PC-3 (cell line): ENCODE measurements around the gene AKAP13. TPM values are rescaled to one million over a fixed set of nuclear protein-coding genes. Genes with fewer than 3 reads are reported as not detected.

Experiments
- ATAC-seq: fragments of 200-7000 bp; cut with Tn5 transposase; 2 replicates; pipeline ENCODE4 v1.9.1; 2020; ENCODE audit warnings: mild to moderate bottlenecking, moderate library complexity
- BruUV-seq: library from RNA; stranded (reverse); fragments of 400-500 nt; replicated peaks from 2 replicates; lab custom pipeline; 2021; lab: Mats Ljungman, UMichigan
- CTCF ChIA-PET: fragments of 300-600 bp; sonication (Branson Sonifier 250); formaldehyde crosslinking; loops from one replicate; lab custom pipeline; 2022; ENCODE audit warnings: antibody characterized with exemption; lab: Charles Lee
- POLR2A ChIA-PET: fragments of 300-600 bp; sonication (Branson Sonifier 250); formaldehyde crosslinking; loops from one replicate; lab custom pipeline; 2022; ENCODE audit warnings: antibody characterized with exemption; ENCODE audit not compliant: unreplicated experiment; lab: Charles Lee
- DNase-seq: peaks from one replicate; pipeline ENCODE4 v3.0.0-alpha.2; 2015
- H2AFZ ChIP-seq: fragments of 300-600 bp; sonication (generic); 2 replicates; pipeline ENCODE4 v1.6.0; 2016; ENCODE audit warnings: antibody characterized with exemption, low read length
- H3F3A ChIP-seq: fragments of 300-600 bp; sonication (generic); one replicate; pipeline ENCODE4 v1.6.0; 2017; ENCODE audit warnings: antibody characterized with exemption, low read length, control low read depth, mild to moderate bottlenecking; ENCODE audit not compliant: unreplicated experiment
- H3K27ac ChIP-seq: fragments of 300-600 bp; sonication (generic); 2 replicates; pipeline ENCODE4 v1.5.1; 2016; ENCODE audit warnings: mild to moderate bottlenecking, low read length
- H3K27me3 ChIP-seq: fragments of 300-600 bp; sonication (generic); 2 replicates; pipeline ENCODE4 v1.6.1; 2016; ENCODE audit warnings: low read length, mixed read lengths
- H3K36me3 ChIP-seq: fragments of 300-600 bp; sonication (generic); 2 replicates; pipeline ENCODE4 v1.6.1; 2016; ENCODE audit warnings: low read depth, mixed run types, low read length, mixed read lengths
- H3K4me1 ChIP-seq: fragments of 300-600 bp; sonication (generic); 2 replicates; pipeline ENCODE4 v1.5.1; 2016; ENCODE audit warnings: low read length; ENCODE audit not compliant: insufficient read depth
- H3K4me2 ChIP-seq: fragments of 300-600 bp; sonication (generic); 2 replicates; pipeline ENCODE4 v1.6.0; 2016; ENCODE audit warnings: low read length
- H3K4me3 ChIP-seq: fragments of 300-600 bp; sonication (generic); 2 replicates; pipeline ENCODE4 v1.5.1; 2016; ENCODE audit warnings: mild to moderate bottlenecking, low read length, mixed read lengths
- H3K79me2 ChIP-seq: fragments of 300-600 bp; sonication (generic); 2 replicates; pipeline ENCODE4 v1.6.1; 2017; ENCODE audit warnings: low read length, mixed read lengths
- H3K9ac ChIP-seq: fragments of 300-600 bp; sonication (generic); 2 replicates; pipeline ENCODE4 v1.6.0; 2016; ENCODE audit warnings: mild to moderate bottlenecking, low read length
- H3K9me2 ChIP-seq: fragments of 300-600 bp; sonication (generic); replicated peaks from 2 replicates; pipeline ENCODE4 v1.6.1; 2016; ENCODE audit warnings: mixed run types, low read length, mixed read lengths
- H3K9me3 ChIP-seq: fragments of 300-600 bp; sonication (generic); 2 replicates; pipeline ENCODE4 v1.6.1; 2016; ENCODE audit warnings: low read length, mixed read lengths
- H4K20me1 ChIP-seq: fragments of 300-600 bp; sonication (generic); 2 replicates; pipeline ENCODE4 v1.6.1; 2016; ENCODE audit warnings: low read length, mixed read lengths
- CTCF ChIP-seq: fragments of 300-600 bp; sonication (generic); conservative IDR thresholded peaks from 2 replicates; pipeline ENCODE4 v1.5.1; 2017; ENCODE audit warnings: antibody characterized with exemption, low read depth, mild to moderate bottlenecking, low read length
- EZH2 ChIP-seq: fragments of 300-600 bp; sonication (generic); IDR thresholded peaks from one replicate; pipeline ENCODE4 v1.6.1; 2017; ENCODE audit warnings: antibody characterized with exemption, mild to moderate bottlenecking, low read length; ENCODE audit not compliant: unreplicated experiment
- EZH2phosphoT487 ChIP-seq: fragments of 300-600 bp; sonication (generic); IDR thresholded peaks from 2 replicates; pipeline ENCODE4 v1.6.1; 2018; ENCODE audit warnings: mild to moderate bottlenecking, antibody characterized with exemption, low read length, borderline replicate concordance
- intact Hi-C: fragments of 100-400 bp; cut with micrococcal nuclease; formaldehyde crosslinking; loops from 2 replicates; pipeline ENCODE4 v1.9.0; 2023
- total RNA-seq: library from RNA; depleted of rRNA; stranded (reverse); fragments of >200 nt; gene quantifications from 2 replicates; pipeline ENCODE4 v1.2.3, GENCODE V29; 2014

The AKAP13 gene
- total RNA-seq, 1 experiment from 2014 or later, result 36.8 TPM

GRCh38 chr15:85377269-85377668 is 3.1 kb upstream of the AKAP13 start:
- no peaks in the 10 kb centered on the region for H3K36me3 ChIP-seq
- ChIA-PET CTCF (no interaction called here), POLR2A (interaction anchor here (0.8 kb wide), 1 partner anchor 19 kb away, joined by 4 read pairs; no protein-coding TSS in a partner anchor)
- no peaks in the 10 kb centered on the region for H3F3A ChIP-seq
- no peaks in the 10 kb centered on the region for H3K27me3 ChIP-seq
- H3K79me2 ChIP-seq, result peaks cover 15% of the 10 kb centered on the region
- DNase-seq (no peak), ATAC-seq (no peak)
- H3K4me1 ChIP-seq, result peaks cover 9% of the 10 kb centered on the region; the same call in 1 of the 2 replicates
- H3K9ac ChIP-seq, result no peak overlapping the region
- H2AFZ ChIP-seq, result no peak overlapping the region
- no peak overlapping the region for H3K27ac ChIP-seq
- intact Hi-C loops, result no loop called here
- TF ChIP-seq EZH2phosphoT487, result no peak
- no peak for TF ChIP-seq CTCF
- TF ChIP-seq EZH2, result no peak
- no peaks in the 10 kb centered on the region for H3K9me3 ChIP-seq
- no TSS peak for BruUV-seq
- no peaks in the 10 kb centered on the region for H3K9me2 ChIP-seq
- no peak overlapping the region for H3K4me3 ChIP-seq
- H4K20me1 ChIP-seq, result peaks cover 11% of the 10 kb centered on the region
- H3K4me2 ChIP-seq, result no peak overlapping the region

GRCh38 chr15:85377986-85378385 is 2.4 kb upstream of the AKAP13 start:
- Histone ChIP-seq H3K9me2 (no peaks in the 10 kb centered on the region), H3K79me2 (peaks cover 22% of the 10 kb centered on the region), H3K9ac (no peak overlapping the region), H3F3A (no peaks in the 10 kb centered on the region), H3K36me3 (no peaks in the 10 kb centered on the region), H3K4me2 (no peak overlapping the region), H4K20me1 (peaks cover 18% of the 10 kb centered on the region), H3K9me3 (no peaks in the 10 kb centered on the region), H3K27ac (no peak overlapping the region), H3K27me3 (no peaks in the 10 kb centered on the region), H2AFZ (no peak overlapping the region), H3K4me1 (peaks cover 16% of the 10 kb centered on the region), H3K4me3 (no peak overlapping the region)
- TF ChIP-seq EZH2phosphoT487 (no peak), CTCF (no peak), EZH2 (no peak)
- BruUV-seq, result no TSS peak
- no peak for DNase-seq
- ChIA-PET POLR2A (no interaction called here), CTCF (no interaction called here)
- intact Hi-C loops, result no loop called here
- ATAC-seq, result no peak

GRCh38 chr15:85379403-85380131 is 836 bp upstream of the AKAP13 start:
- peak overlapping the region; percentile 78 for H3K4me3 ChIP-seq
- H4K20me1 ChIP-seq, result peaks cover 27% of the 10 kb centered on the region
- H3K9ac ChIP-seq, result peak overlapping the region; percentile 70
- TSS peak; percentile 88 for BruUV-seq
- DNase-seq (peak; percentile 33), ATAC-seq (peak; percentile 9; the same call in 1 of the 2 replicates)
- CTCF ChIA-PET, result interaction anchor here (0.9 kb wide), 1 partner anchor 25 kb away, joined by 3 read pairs; no protein-coding TSS in a partner anchor
- peaks cover 38% of the 10 kb centered on the region for H3K79me2 ChIP-seq
- H3K36me3 ChIP-seq, result no peaks in the 10 kb centered on the region
- H2AFZ ChIP-seq, result peak overlapping the region; percentile 78
- H3K27me3 ChIP-seq, result no peaks in the 10 kb centered on the region
- peaks cover 24% of the 10 kb centered on the region for H3K4me1 ChIP-seq
- TF ChIP-seq CTCF (no peak), EZH2phosphoT487 (no peak), EZH2 (no peak)
- POLR2A ChIA-PET, result interaction anchor here (0.6 to 0.9 kb wide), 2 partner anchors 49 to 210 kb away, joined by 3 to 4 read pairs; no protein-coding TSS in a partner anchor
- peak overlapping the region; percentile 69 for H3K27ac ChIP-seq
- intact Hi-C loops, result loop anchor here (1.0 to 2.0 kb wide), 3 partner anchors 21 to 48 kb away; no protein-coding TSS in a partner anchor
- H3K9me3 ChIP-seq, result no peaks in the 10 kb centered on the region
- H3K9me2 ChIP-seq, result no peaks in the 10 kb centered on the region
- H3K4me2 ChIP-seq, result peak overlapping the region; percentile 96
- H3F3A ChIP-seq, result no peaks in the 10 kb centered on the region
